IPS-18a (cell line): ENCODE data around the gene GALK2.

Experiments
- H3K27ac ChIP-seq: one replicate; pipeline ENCODE4 v1.5.1; 2013; ENCODE audit warnings: low read length
- H3K27me3 ChIP-seq: one replicate; pipeline ENCODE4 v1.6.1; 2013; ENCODE audit warnings: mild to moderate bottlenecking, low read length; ENCODE audit not compliant: control insufficient read depth, insufficient read depth
- H3K36me3 ChIP-seq: one replicate; pipeline ENCODE4 v1.6.1; 2013; ENCODE audit warnings: low read depth, low read length; ENCODE audit not compliant: control insufficient read depth
- H3K4me1 ChIP-seq: one replicate; pipeline ENCODE4 v1.6.1; 2013; ENCODE audit warnings: low read depth, low read length; ENCODE audit not compliant: control insufficient read depth
- H3K4me3 ChIP-seq: one replicate; pipeline ENCODE4 v1.5.1; 2013; ENCODE audit warnings: low read length
- H3K9ac ChIP-seq: one replicate; pipeline ENCODE4 v1.6.1; 2013; ENCODE audit warnings: mild to moderate bottlenecking, low read length, moderate library complexity
- H3K9me3 ChIP-seq: one replicate; pipeline ENCODE4 v1.6.1; 2013; ENCODE audit warnings: low read depth, low read length; ENCODE audit not compliant: control insufficient read depth

GALK2 gene

GRCh38 chr15:49265911-49266310, 95.9 kb downstream of the GALK2 start:
- Histone ChIP-seq H3K4me1 (peaks cover 4% of the 10 kb centered on the region), H3K9ac (no peak overlapping the region), H3K36me3 (no peaks in the 10 kb centered on the region), H3K4me3 (no peak overlapping the region), H3K27ac (no peak overlapping the region), H3K9me3 (peaks cover 4% of the 10 kb centered on the region), H3K27me3 (no peaks in the 10 kb centered on the region)

- H3K9ac ChIP-seq = no peak overlapping the region
Observed at GRCh38 chr15:49270541-49271421, 100.7 kb downstream of the GALK2 start.

DNA sequence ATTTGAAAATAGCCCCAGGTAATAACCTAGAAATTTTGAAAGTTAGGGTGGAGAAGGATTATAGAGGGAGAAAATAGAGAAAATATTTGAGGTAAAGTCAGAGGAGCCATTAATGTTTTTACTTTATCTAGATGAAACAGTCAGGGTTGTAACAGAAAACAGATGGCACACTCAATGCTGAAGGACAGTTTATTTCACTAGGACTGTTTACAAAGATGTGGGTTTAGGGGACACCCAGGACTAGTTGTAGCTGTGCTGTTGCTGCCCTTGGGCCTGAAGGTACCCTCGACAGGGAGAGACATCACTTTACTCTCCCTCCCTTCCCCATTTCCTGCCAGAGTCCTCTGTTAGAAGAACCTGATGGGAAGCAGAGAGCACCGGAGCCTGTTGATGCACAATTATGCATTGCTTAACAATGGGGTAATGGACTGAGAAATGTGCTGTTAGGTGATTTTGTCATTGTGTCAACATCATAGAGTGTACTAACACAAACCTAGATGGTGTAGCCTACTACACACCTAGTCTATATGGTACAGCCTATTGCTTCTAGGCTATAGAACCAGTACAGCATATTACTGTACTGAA, 103.8 kb downstream of the GALK2 start:
- peaks cover 12% of the 10 kb centered on the region for H3K4me1 ChIP-seq
- H3K4me3 ChIP-seq = no peak overlapping the region

More at GRCh38 chr15:49270541-49271421, 100.7 kb downstream of the GALK2 start:
- Histone ChIP-seq H3K36me3 (no peaks in the 10 kb centered on the region), H3K9me3 (peaks cover 3% of the 10 kb centered on the region), H3K27me3 (no peaks in the 10 kb centered on the region), H3K27ac (no peak overlapping the region), H3K4me3 (no peak overlapping the region), H3K4me1 (peaks cover 12% of the 10 kb centered on the region)

GRCh38 chr15:49278751-49279150, 108.7 kb downstream of the GALK2 start:
- H3K27ac ChIP-seq = no peak overlapping the region
- H3K9ac ChIP-seq = no peak overlapping the region
- H3K27me3 ChIP-seq = no peaks in the 10 kb centered on the region

More for the DNA sequence above, 103.8 kb downstream of the GALK2 start:
- H3K9me3 ChIP-seq = no peaks in the 10 kb centered on the region
- no peaks in the 10 kb centered on the region for H3K27me3 ChIP-seq
- no peak overlapping the region for H3K27ac ChIP-seq
- no peaks in the 10 kb centered on the region for H3K36me3 ChIP-seq
- H3K9ac ChIP-seq = no peak overlapping the region

DNA sequence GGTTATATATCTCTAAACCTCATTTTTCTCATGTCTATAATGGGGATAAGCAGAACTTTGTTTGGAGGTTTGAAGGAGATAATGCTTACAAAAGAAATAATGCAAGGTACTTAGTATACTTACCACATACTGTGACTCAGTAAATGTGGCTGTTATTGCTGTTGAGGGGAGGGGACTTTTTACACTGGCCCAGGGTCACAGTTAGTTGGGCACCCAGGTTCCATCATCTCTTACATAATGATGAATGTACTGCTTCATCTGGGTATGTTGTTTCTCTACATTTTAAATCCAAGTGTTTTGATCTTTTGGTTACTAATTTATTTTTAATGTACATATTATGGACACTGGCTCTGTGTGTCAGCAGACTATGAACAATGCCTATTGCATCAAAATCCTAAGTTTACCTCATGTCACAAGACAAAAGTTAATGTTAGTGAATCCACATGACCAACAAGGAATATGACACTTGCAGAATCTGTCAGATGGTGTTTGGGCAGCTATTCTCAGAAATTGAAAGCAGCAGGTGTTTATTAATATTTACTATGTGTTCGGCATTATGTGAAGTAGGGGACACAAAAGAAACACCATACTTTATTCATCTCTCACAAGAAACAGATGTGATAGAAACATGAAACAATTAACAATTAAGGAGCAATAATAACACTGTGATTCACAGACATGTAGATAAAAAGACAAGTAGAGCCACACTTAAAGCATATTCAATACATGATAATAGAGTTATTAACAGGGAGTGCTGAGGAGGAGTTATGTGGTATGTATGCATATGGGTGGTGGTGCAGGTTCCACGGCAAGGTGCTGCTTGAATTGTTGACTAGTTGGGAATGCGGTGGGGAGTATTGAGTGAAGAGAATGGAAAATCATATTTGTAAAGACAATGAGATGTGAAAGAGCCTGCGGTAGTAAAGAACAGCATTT, 109.7 kb downstream of the GALK2 start:
- no peaks in the 10 kb centered on the region for H3K36me3 ChIP-seq
- no peak overlapping the region for H3K4me3 ChIP-seq
- H3K4me1 ChIP-seq = no peaks in the 10 kb centered on the region
- no peak overlapping the region for H3K27ac ChIP-seq
- no peaks in the 10 kb centered on the region for H3K9me3 ChIP-seq
- no peaks in the 10 kb centered on the region for H3K27me3 ChIP-seq
- no peak overlapping the region for H3K9ac ChIP-seq

More at GRCh38 chr15:49278751-49279150, 108.7 kb downstream of the GALK2 start:
- Histone ChIP-seq H3K4me1 (no peaks in the 10 kb centered on the region), H3K36me3 (no peaks in the 10 kb centered on the region), H3K4me3 (no peak overlapping the region), H3K9me3 (no peaks in the 10 kb centered on the region)

GRCh38 chr15:49282366-49282765, 112.3 kb downstream of the GALK2 start:
- Histone ChIP-seq H3K36me3 (no peaks in the 10 kb centered on the region), H3K4me1 (no peaks in the 10 kb centered on the region), H3K27ac (no peak overlapping the region)

DNA sequence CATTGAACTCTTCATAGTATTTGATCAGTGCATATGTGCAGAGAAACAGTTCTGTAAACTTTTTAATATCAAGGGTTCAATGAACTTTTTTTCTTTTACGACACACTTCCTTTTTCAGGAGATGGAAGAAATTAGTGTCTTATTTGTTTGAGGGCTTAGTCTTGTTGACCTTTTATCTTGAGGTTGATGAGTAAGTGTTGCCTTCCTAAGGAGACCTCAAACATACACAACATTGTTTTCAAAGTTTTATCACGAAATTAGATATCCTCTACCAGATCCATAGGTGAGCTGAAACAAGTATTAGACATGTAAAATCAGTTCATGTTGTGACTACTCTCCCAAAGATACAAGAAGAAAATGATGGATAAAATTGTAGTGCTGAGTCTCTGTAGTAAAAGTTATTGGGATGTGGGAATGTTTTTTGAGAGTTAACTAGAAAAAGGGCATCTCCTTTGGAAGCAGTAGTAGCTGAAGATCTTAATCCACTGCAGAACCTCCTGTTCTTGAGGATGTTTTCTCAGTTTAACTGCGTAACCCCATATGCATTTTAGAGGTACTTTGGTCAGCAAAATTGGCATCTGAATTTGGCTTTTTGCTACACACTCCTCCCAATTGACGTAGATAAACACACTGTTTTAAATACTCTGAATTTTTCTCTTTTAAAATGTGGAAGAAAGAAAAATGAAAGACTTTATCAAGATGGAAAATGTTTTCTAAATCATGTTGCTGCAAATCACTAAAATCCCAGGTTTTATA, 116.8 kb downstream of the GALK2 start:
- Histone ChIP-seq H3K4me3 (no peak overlapping the region), H3K9ac (no peak overlapping the region), H3K4me1 (peaks cover 8% of the 10 kb centered on the region), H3K9me3 (no peaks in the 10 kb centered on the region), H3K36me3 (no peaks in the 10 kb centered on the region), H3K27ac (no peak overlapping the region), H3K27me3 (no peaks in the 10 kb centered on the region)

More at GRCh38 chr15:49282366-49282765, 112.3 kb downstream of the GALK2 start:
- no peak overlapping the region for H3K9ac ChIP-seq
- H3K27me3 ChIP-seq = no peaks in the 10 kb centered on the region
- H3K4me3 ChIP-seq = no peak overlapping the region
- H3K9me3 ChIP-seq = no peaks in the 10 kb centered on the region

GRCh38 chr15:49287481-49287880, 117.4 kb downstream of the GALK2 start:
- no peaks in the 10 kb centered on the region for H3K27me3 ChIP-seq
- H3K36me3 ChIP-seq = no peaks in the 10 kb centered on the region
- H3K9me3 ChIP-seq = no peaks in the 10 kb centered on the region
- no peak overlapping the region for H3K27ac ChIP-seq
- no peak overlapping the region for H3K9ac ChIP-seq
- H3K4me1 ChIP-seq = peaks cover 8% of the 10 kb centered on the region
- H3K4me3 ChIP-seq = no peak overlapping the region

DNA sequence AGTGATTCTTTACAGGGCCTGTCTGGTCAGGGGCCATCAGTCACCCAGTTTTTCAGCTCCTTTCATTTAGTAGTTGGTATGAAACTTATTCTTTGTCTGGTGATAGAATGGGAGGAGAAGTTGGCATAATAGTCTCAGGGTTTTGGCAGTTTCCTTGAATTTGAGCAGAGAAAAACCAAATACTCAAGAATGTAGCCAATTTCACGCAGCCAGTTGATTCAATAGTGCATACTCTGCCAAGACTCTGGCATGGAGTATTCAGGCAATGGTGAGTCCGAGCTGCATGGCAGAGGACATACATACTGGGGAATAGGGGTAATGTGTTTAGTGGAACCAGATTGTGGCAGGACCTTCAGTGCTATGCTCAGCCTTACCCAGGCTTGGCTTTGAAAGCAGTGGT, 118.3 kb downstream of the GALK2 start:
- H3K4me3 ChIP-seq = no peak overlapping the region
- H3K9me3 ChIP-seq = no peaks in the 10 kb centered on the region
- H3K9ac ChIP-seq = no peak overlapping the region
- peaks cover 8% of the 10 kb centered on the region for H3K4me1 ChIP-seq
- H3K27me3 ChIP-seq = no peaks in the 10 kb centered on the region
- H3K36me3 ChIP-seq = no peaks in the 10 kb centered on the region
- H3K27ac ChIP-seq = no peak overlapping the region

GRCh38 chr15:49290191-49290590, 120.1 kb downstream of the GALK2 start:
- Histone ChIP-seq H3K4me1 (peaks cover 8% of the 10 kb centered on the region), H3K27ac (no peak overlapping the region), H3K9ac (no peak overlapping the region), H3K27me3 (no peaks in the 10 kb centered on the region), H3K9me3 (no peaks in the 10 kb centered on the region), H3K36me3 (no peaks in the 10 kb centered on the region), H3K4me3 (no peak overlapping the region)
